DMS 273 treated with DMSO at 0.1 percent for 48 hours (cell line): ENCODE data around the gene TM7SF3.

Experiments
- DNase-seq: peaks from one replicate; lab custom pipeline; 2025; lab: John Stamatoyannopoulos, UW

The TM7SF3 gene

GRCh38 chr12:26929590-26929989 is 84.6 kb downstream of the TM7SF3 start:
- DNase-seq: no peak

DNA sequence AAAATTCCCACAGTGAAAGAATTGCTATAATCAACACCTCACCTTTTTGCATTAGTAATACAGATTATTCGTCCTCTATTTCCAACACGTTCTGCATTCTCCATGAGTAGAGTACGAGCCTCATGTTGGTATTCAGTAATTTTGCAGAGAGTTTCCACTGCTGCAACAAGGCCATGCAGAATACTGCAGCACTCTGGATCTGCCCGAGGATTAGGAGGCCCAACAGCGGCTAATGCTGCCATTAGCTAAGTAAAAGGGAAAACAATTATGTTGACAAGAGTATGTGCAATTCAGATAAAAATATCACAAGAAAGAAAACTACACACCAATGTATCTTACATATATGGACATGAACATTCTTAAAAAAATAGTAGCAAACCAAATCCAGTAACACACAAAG is 85.5 kb downstream of the TM7SF3 start:
- no peak for DNase-seq
